OCI-LY7 (cell line): Measurements from ENCODE around the gene LPGAT1.

Experiments used
- CTCF ChIP-seq: fragments of 200-600 bp; sonication (generic); conservative IDR thresholded peaks from 2 replicates; pipeline ENCODE4 v1.5.1; 2014; ENCODE audit warnings: mild to moderate bottlenecking, antibody characterized with exemption, low read length, moderate library complexity, mixed read lengths
- EZH2phosphoT487 ChIP-seq: fragments of 200-600 bp; sonication (generic); IDR thresholded peaks from 2 replicates; pipeline ENCODE4 v1.6.1; 2018; ENCODE audit warnings: low read depth, borderline replicate concordance, mild to moderate bottlenecking, mixed run types, antibody characterized with exemption, low read length, moderate library complexity, mixed read lengths

DNA sequence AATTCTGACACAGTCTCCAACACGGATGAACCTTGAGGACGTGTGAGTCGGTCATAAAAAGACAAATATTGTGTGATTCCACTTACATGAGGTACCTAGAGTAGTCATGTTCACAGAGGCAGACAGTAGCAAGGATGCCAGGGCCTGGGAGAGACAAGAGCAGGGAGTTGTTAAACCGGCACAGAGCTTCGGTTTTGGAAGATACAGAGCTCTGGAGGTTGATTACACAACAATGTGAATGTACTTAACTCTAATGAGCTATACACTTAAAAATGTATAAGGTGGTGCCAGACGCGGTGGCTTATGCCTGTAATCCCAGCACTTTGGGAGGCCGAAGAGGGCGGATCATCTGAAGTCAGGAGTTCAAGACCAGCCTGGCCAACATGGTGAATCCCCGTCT lies 117.3 kb downstream of the LPGAT1 start:
- no peak for TF ChIP-seq CTCF
- no peak for TF ChIP-seq EZH2phosphoT487
